Upper lobe of right lung (tissue), 1 donor: ENCODE data around the gene MYO5B. TPM values are rescaled to one million over a fixed set of nuclear protein-coding genes. Genes with fewer than 3 reads are reported as not detected.
A peak's percentile ranks its signal among the peaks of the same experiment; 100 is the strongest.

Source experiments
- ATAC-seq: fragments of 200-7000 bp; cut with Tn5 transposase; one replicate; pipeline ENCODE4 v1.9.1; 2020; ENCODE audit warnings: mild to moderate bottlenecking, moderate library complexity
- DNase-seq: peaks from one replicate; pipeline ENCODE4 v3.0.0-alpha.2; 2020
- H3K27ac ChIP-seq: fragments of 200-600 bp; one replicate; pipeline ENCODE4 v1.8.0; 2022
- H3K27me3 ChIP-seq: fragments of 200-600 bp; one replicate; pipeline ENCODE4 v1.8.0; 2022; ENCODE audit warnings: mild to moderate bottlenecking
- H3K36me3 ChIP-seq: fragments of 200-600 bp; one replicate; pipeline ENCODE4 v1.8.0; 2022
- H3K4me1 ChIP-seq: fragments of 200-600 bp; one replicate; pipeline ENCODE4 v1.8.0; 2022
- H3K4me3 ChIP-seq: fragments of 200-600 bp; one replicate; pipeline ENCODE4 v1.8.0; 2022; ENCODE audit warnings: mild to moderate bottlenecking
- H3K9me3 ChIP-seq: fragments of 200-600 bp; one replicate; pipeline ENCODE4 v1.8.0; 2022
- intact Hi-C: fragments of 100-400 bp; cut with DNase I; formaldehyde crosslinking; loops from one replicate; pipeline ENCODE4 v1.11.0; 2022
- total RNA-seq: library from RNA; stranded (reverse); fragmentation: NEBNext Ultra II Directional; extraction: Animal tissue kit (Norgen Biotek cat#: 25700); gene quantifications from one replicate; pipeline ENCODE4 v1.2.1, GENCODE V29; 2021
- TF ChIP-seq, protein P1 (sequence below): fragments of 200-600 bp; IDR thresholded peaks from one replicate; pipeline ENCODE4 v1.8.0; 2022; ENCODE audit warnings: antibody characterized with exemption
- donor health status: DM: no; HTN: yes; CAD: no; lungs with severe emphysema.

The MYO5B gene
- total RNA-seq, 1 donor from 2014 or later = 31.6 TPM

DNA sequence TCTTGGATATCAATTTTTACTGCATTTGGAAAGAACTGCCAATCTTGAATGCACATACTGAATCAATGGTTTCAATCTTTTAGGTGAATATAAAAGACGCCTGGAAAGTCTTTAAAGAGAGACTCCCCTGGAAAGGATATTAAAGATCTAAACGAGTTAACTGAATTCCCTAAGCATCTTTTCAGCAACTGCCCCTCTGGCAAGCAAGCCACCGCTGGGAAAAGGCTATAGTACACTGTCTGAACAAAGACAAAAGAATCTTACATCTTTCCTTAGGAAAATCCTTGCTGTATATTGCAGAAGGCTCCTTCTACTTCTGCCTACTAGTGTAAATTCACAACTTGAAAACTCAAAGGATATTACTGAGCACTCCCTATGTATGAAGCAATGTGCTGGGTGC, 28.0 kb downstream of the MYO5B start:
- TF ChIP-seq, protein P1, sequence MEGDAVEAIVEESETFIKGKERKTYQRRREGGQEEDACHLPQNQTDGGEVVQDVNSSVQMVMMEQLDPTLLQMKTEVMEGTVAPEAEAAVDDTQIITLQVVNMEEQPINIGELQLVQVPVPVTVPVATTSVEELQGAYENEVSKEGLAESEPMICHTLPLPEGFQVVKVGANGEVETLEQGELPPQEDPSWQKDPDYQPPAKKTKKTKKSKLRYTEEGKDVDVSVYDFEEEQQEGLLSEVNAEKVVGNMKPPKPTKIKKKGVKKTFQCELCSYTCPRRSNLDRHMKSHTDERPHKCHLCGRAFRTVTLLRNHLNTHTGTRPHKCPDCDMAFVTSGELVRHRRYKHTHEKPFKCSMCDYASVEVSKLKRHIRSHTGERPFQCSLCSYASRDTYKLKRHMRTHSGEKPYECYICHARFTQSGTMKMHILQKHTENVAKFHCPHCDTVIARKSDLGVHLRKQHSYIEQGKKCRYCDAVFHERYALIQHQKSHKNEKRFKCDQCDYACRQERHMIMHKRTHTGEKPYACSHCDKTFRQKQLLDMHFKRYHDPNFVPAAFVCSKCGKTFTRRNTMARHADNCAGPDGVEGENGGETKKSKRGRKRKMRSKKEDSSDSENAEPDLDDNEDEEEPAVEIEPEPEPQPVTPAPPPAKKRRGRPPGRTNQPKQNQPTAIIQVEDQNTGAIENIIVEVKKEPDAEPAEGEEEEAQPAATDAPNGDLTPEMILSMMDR = no peak
- no peaks in the 10 kb centered on the region for H3K27me3 ChIP-seq
- ATAC-seq (no peak), DNase-seq (no peak)
- no peaks in the 10 kb centered on the region for H3K9me3 ChIP-seq
- H3K36me3 ChIP-seq = no peaks in the 10 kb centered on the region
- H3K4me1 ChIP-seq = no peaks in the 10 kb centered on the region
- no peak overlapping the region for H3K27ac ChIP-seq
- no peak overlapping the region for H3K4me3 ChIP-seq
- intact Hi-C loops = no loop called here

DNA sequence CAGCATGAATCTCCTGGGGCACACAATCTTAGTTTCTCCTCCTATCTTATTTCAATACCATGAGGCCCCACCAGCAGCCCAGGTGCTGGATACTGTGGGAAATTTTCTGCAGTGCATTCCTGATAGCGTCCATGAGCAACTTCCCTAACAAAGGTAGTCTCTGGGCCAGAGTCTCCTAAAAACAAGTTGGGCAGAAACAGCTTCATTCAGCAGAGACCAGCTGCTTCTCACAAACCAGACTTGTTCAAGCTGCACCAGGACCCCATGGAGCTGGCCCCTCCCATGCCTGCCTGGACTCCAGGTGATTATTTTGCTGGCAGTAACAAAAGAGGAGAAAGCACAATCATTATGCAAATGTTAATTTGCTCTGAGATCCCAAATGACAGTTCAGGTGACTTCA, 31.4 kb downstream of the MYO5B start:
- intact Hi-C loops = no loop called here
- no peak for ATAC-seq

DNA sequence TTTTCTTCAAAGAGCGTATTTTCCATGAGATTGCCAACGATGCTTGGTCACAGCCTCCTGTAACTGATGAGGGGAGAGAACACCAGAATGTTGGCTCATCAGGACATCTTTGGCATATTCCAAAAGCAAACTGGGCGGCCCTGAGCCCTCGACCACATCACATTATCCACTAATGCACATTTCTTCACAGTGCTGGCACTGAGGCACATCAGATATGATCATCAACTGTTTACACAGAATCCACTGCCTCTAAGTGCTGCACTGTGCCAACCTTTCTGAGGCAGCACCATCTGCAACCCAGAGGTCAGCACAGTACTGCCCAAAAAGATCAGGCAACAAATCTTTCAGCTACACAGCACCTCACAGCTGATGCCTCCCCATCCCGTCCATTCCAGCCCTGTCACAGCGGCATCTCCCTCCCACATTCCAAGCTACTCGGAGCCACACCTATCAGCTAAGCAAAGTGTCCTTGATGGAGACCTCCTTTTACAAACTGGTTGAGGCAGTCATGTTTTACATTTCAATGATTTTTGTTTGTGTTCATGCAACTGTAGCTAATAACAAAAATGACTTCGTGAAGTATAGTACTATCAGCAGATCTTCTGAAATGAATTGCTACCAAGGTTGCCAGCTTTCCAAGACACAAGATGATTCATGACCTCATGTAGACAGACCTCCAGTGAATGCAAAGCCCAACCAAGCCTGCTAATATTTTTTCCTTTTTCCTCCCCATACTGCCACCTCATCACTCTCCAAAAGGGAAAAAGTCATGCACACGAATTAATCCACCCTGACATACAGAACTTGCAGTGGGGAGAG, 32.3 kb downstream of the MYO5B start:
- no peak overlapping the region for H3K4me3 ChIP-seq
- no peaks in the 10 kb centered on the region for H3K27me3 ChIP-seq
- DNase-seq (no peak), ATAC-seq (peak; percentile 51)
- H3K27ac ChIP-seq = no peak overlapping the region
- no peaks in the 10 kb centered on the region for H3K4me1 ChIP-seq
- intact Hi-C loops = no loop called here
- no peaks in the 10 kb centered on the region for H3K9me3 ChIP-seq
- TF ChIP-seq, protein P1 = no peak
- H3K36me3 ChIP-seq = no peaks in the 10 kb centered on the region

More for the DNA sequence above, 31.4 kb downstream of the MYO5B start:
- no peak overlapping the region for H3K4me3 ChIP-seq
- no peaks in the 10 kb centered on the region for H3K9me3 ChIP-seq
- no peaks in the 10 kb centered on the region for H3K4me1 ChIP-seq
- no peaks in the 10 kb centered on the region for H3K27me3 ChIP-seq
- H3K27ac ChIP-seq = no peak overlapping the region
- no peak for DNase-seq
- no peaks in the 10 kb centered on the region for H3K36me3 ChIP-seq
- TF ChIP-seq, protein P1 = no peak

DNA sequence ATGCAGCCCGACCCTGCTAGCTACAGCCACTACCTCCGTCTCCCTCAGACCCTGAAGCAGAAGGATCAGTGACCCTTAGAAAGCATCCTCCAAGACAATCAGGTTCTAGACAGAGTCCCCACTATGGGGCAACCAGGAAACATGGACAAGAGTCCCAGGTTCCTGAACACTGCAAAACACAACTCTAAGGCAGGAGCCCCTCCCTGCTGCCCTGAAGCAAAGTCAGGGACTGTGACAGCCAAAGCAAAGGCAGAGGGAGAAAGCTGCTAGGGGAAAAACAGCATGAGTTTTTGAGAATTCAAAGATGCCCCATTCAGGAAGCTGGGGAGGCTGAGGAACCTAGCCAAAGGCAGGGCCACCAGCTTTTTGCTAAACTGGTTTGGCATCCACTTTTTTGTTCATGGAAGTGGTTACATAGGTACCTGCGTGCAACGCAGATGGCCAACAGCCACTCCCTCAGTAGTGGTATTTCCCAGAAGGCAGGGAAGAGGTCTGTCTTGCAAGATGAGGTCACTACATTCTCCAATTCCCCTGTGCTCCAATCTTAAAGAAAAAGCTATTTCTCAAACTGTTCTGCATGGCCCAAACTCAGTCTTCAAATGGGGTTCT, 33.2 kb downstream of the MYO5B start:
- H3K4me3 ChIP-seq = no peak overlapping the region
- ATAC-seq = peak; percentile 69
- H3K27ac ChIP-seq = no peak overlapping the region

DNA sequence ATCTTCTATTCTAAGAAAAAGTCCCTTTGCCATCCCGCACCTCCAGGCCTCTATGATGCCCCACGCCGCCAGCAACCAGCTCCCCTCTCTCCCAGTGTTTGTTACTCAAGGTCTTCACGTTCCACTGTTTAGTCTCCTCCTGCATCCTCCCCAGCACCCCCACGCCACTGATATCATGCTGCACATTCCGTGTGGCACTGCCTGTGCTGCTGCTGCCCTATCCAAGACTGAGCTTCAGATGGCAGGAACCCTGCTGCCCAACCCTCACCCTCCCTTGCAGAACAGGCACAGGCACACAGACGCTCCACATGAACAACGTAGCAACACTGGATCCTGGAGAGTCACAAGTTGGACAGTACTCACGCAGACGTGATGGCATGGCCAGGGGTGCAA, 35.3 kb downstream of the MYO5B start:
- no peak for DNase-seq
- Histone ChIP-seq H3K27me3 (no peaks in the 10 kb centered on the region), H3K27ac (no peak overlapping the region), H3K9me3 (no peaks in the 10 kb centered on the region), H3K36me3 (no peaks in the 10 kb centered on the region), H3K4me1 (no peaks in the 10 kb centered on the region), H3K4me3 (no peak overlapping the region)
- intact Hi-C loops = no loop called here
- TF ChIP-seq, protein P1 = no peak
- no peak for ATAC-seq

More for the DNA sequence above, 33.2 kb downstream of the MYO5B start:
- no peaks in the 10 kb centered on the region for H3K9me3 ChIP-seq
- H3K27me3 ChIP-seq = no peaks in the 10 kb centered on the region
- no peaks in the 10 kb centered on the region for H3K4me1 ChIP-seq
- DNase-seq = no peak
- intact Hi-C loops = no loop called here
- TF ChIP-seq, protein P1 = no peak
- H3K36me3 ChIP-seq = no peaks in the 10 kb centered on the region
